CD4-positive, CD25-positive, alpha-beta regulatory T cell (primary cell): ENCODE data around the gene HSFX3. TPM values are rescaled to one million over a fixed set of nuclear protein-coding genes. Genes with fewer than 3 reads are reported as not detected.
"Not testable (repeated sequence)": the region's sequence is repeated elsewhere in the genome, so short reads cannot be mapped to it uniquely, and the experiment has no call there.

Source experiments
- ATAC-seq, 2 donors: fragments of 150-1000 bp; cut with Tn5 transposase; one replicate each; pipeline ENCODE4 v1.10.0; 2021; ENCODE audit warnings: low read depth in 2 of 2, moderate number of reproducible peaks in 2 of 2, moderate library complexity in 1 of 2
- DNase-seq, 3 donors: peaks; one replicate each; pipeline versions ENCODE4 v3.0.0 to v3.0.0-alpha.2; 2012 to 2022; ENCODE audit warnings: mixed read lengths in 1 of 3
- H3K27ac ChIP-seq: one replicate; pipeline ENCODE4 v1.7.0; 2013; ENCODE audit warnings: mild to moderate bottlenecking, low read length; ENCODE audit not compliant: insufficient read depth, poor library complexity, severe bottlenecking
- H3K27me3 ChIP-seq: one replicate; pipeline ENCODE4 v1.7.0; 2013; ENCODE audit warnings: low read length; ENCODE audit not compliant: control insufficient read depth, insufficient read depth
- H3K36me3 ChIP-seq: one replicate; pipeline ENCODE4 v1.7.0; 2013; ENCODE audit warnings: mild to moderate bottlenecking, low read length, moderate library complexity; ENCODE audit not compliant: control insufficient read depth, insufficient read depth
- H3K4me1 ChIP-seq: 2 replicates; pipeline ENCODE4 v1.7.0; 2013; ENCODE audit warnings: mild to moderate bottlenecking, low read length; ENCODE audit not compliant: insufficient read depth, control insufficient read depth, poor library complexity, severe bottlenecking
- H3K4me3 ChIP-seq: one replicate; pipeline ENCODE4 v1.7.0; 2013; ENCODE audit warnings: low read depth, mild to moderate bottlenecking, low read length, moderate library complexity
- H3K9me3 ChIP-seq, 2 experiments: 1 replicate in 1 of 2; 2 replicates in 1 of 2; pipeline ENCODE4 v1.7.0; 2013; ENCODE audit warnings: low read length in 2 of 2, mild to moderate bottlenecking in 1 of 2, moderate library complexity in 1 of 2; ENCODE audit not compliant: control insufficient read depth in 2 of 2
- H3K27ac Mint-ChIP-seq, 3 donors: one replicate each; pipeline ENCODE4 v1.8.0; 2020 to 2022; ENCODE audit warnings: mild to moderate bottlenecking in 3 of 3, mixed read lengths in 3 of 3, moderate library complexity in 2 of 3
- H3K27me3 Mint-ChIP-seq: one replicate; pipeline ENCODE4 v1.8.0; 2022; ENCODE audit warnings: mild to moderate bottlenecking, mixed read lengths
- H3K36me3 Mint-ChIP-seq: one replicate; pipeline ENCODE4 v1.8.0; 2020; ENCODE audit warnings: mixed read lengths
- H3K4me1 Mint-ChIP-seq, 4 donors: one replicate each; pipeline ENCODE4 v1.8.0; 2020 to 2022; ENCODE audit warnings: mixed read lengths in 4 of 4, mild to moderate bottlenecking in 1 of 4
- H3K4me3 Mint-ChIP-seq, 4 donors: one replicate each; pipeline ENCODE4 v1.8.0; 2020 to 2022; ENCODE audit warnings: mild to moderate bottlenecking in 4 of 4, mixed read lengths in 4 of 4, moderate library complexity in 3 of 4
- H3K9me3 Mint-ChIP-seq, 7 donors: one replicate each; pipeline ENCODE4 v1.8.0; 2020 to 2022; ENCODE audit warnings: mixed read lengths in 7 of 7, mild to moderate bottlenecking in 3 of 7, moderate library complexity in 2 of 7
- polyA plus RNA-seq, 4 donors: library from polyadenylated mRNA; unstranded; fragments of 300-500 nt; fragmentation: Illumina TruSeq; gene quantifications; one replicate each; pipeline ENCODE4 v1.2.3, GENCODE V29; 2021
- total RNA-seq: library from RNA; stranded (reverse); gene quantifications from one replicate; pipeline ENCODE4 v1.2.3, GENCODE V29; 2022

The HSFX3 gene
- total and polyA plus RNA-seq, 5 donors from 2014 or later = not detected

GRCh38 chrX:149551939-149552248 lies 2.2 kb upstream of the HSFX3 start:
- ATAC-seq, DNase-seq, H3K36me3 ChIP-seq, H3K27me3 ChIP-seq, H3K36me3 Mint-ChIP-seq, H3K27ac Mint-ChIP-seq, H3K9me3 Mint-ChIP-seq, H3K4me1 ChIP-seq, H3K4me3 ChIP-seq, H3K9me3 ChIP-seq, H3K27me3 Mint-ChIP-seq, H3K4me1 Mint-ChIP-seq, H3K4me3 Mint-ChIP-seq, H3K27ac ChIP-seq: not testable (repeated sequence)

- H3K9me3 ChIP-seq, H3K27ac ChIP-seq, DNase-seq, H3K27ac Mint-ChIP-seq, H3K4me1 Mint-ChIP-seq, H3K36me3 ChIP-seq, H3K27me3 Mint-ChIP-seq, H3K9me3 Mint-ChIP-seq, H3K36me3 Mint-ChIP-seq, H3K27me3 ChIP-seq, H3K4me3 ChIP-seq, H3K4me3 Mint-ChIP-seq, H3K4me1 ChIP-seq, ATAC-seq: not testable (repeated sequence)
These were observed 1.7 kb upstream of the HSFX3 start for GRCh38 chrX:149551245-149551938.

GRCh38 chrX:149550454-149550853 lies 730 bp upstream of the HSFX3 start:
- H3K27ac ChIP-seq, H3K27ac Mint-ChIP-seq, H3K4me1 ChIP-seq, H3K27me3 ChIP-seq, H3K4me1 Mint-ChIP-seq, H3K36me3 ChIP-seq, H3K27me3 Mint-ChIP-seq, H3K9me3 ChIP-seq, H3K4me3 ChIP-seq, H3K4me3 Mint-ChIP-seq, H3K36me3 Mint-ChIP-seq, DNase-seq, H3K9me3 Mint-ChIP-seq: not testable (repeated sequence)
- peak in 1 of 2 donors; percentile 40 for ATAC-seq

GRCh38 chrX:149547782-149548181 lies 1.9 kb downstream of the HSFX3 start:
- not testable (repeated sequence) for H3K4me1 Mint-ChIP-seq, H3K27ac ChIP-seq, H3K27me3 Mint-ChIP-seq, DNase-seq, H3K4me3 Mint-ChIP-seq, H3K27me3 ChIP-seq, H3K27ac Mint-ChIP-seq, H3K9me3 ChIP-seq, ATAC-seq, H3K9me3 Mint-ChIP-seq, H3K4me1 ChIP-seq, H3K4me3 ChIP-seq, H3K36me3 Mint-ChIP-seq, H3K36me3 ChIP-seq

- not testable (repeated sequence) for H3K4me1 ChIP-seq, H3K9me3 Mint-ChIP-seq, H3K4me3 ChIP-seq, H3K36me3 ChIP-seq, H3K4me1 Mint-ChIP-seq, H3K27me3 Mint-ChIP-seq, H3K4me3 Mint-ChIP-seq, ATAC-seq, H3K27ac Mint-ChIP-seq, H3K36me3 Mint-ChIP-seq, H3K27ac ChIP-seq, H3K27me3 ChIP-seq, DNase-seq, H3K9me3 ChIP-seq
These were observed 2.8 kb downstream of the HSFX3 start for GRCh38 chrX:149546962-149547361.

GRCh38 chrX:149545545-149546543 lies 3.9 kb downstream of the HSFX3 start:
- not testable (repeated sequence) for H3K36me3 Mint-ChIP-seq, H3K4me1 Mint-ChIP-seq

GRCh38 chrX:149541521-149542047 lies 8.1 kb downstream of the HSFX3 start:
- H3K27me3 ChIP-seq = no peaks in the 10 kb centered on the region
- H3K27ac Mint-ChIP-seq = peak overlapping the region; percentile 97 to 100 (median 98)
- no peaks in the 10 kb centered on the region for H3K36me3 Mint-ChIP-seq
- H3K27me3 Mint-ChIP-seq = no peaks in the 10 kb centered on the region
- peaks cover 0 to 17% (median 3%) of the 10 kb centered on the region in 4 donors for H3K4me1 Mint-ChIP-seq
- no peak for DNase-seq
- H3K4me3 ChIP-seq = peak overlapping the region; percentile 77
- H3K9me3 Mint-ChIP-seq = peaks cover 0 to 2% (median 0%) of the 10 kb centered on the region in 7 donors
- ATAC-seq = no peak
- peak overlapping the region; percentile 88 to 96 (median 96) for H3K4me3 Mint-ChIP-seq
- H3K4me1 ChIP-seq = peaks cover 11% of the 10 kb centered on the region
- peak overlapping the region; percentile 99 for H3K27ac ChIP-seq
- no peaks in the 10 kb centered on the region for H3K9me3 ChIP-seq
- no peaks in the 10 kb centered on the region for H3K36me3 ChIP-seq

More at GRCh38 chrX:149545545-149546543, 3.9 kb downstream of the HSFX3 start:
- not testable (repeated sequence) for H3K27ac Mint-ChIP-seq, H3K9me3 ChIP-seq, H3K4me3 ChIP-seq, H3K36me3 ChIP-seq, H3K27me3 ChIP-seq, ATAC-seq, DNase-seq, H3K9me3 Mint-ChIP-seq, H3K27me3 Mint-ChIP-seq, H3K4me3 Mint-ChIP-seq, H3K4me1 ChIP-seq, H3K27ac ChIP-seq
